GM13977 (cell line): Measurements from ENCODE around the gene CHDH.

Experiments used
- DNase-seq: peaks from one replicate; pipeline ENCODE4 v3.0.0; 2012; ENCODE audit warnings: low spot score
- CTCF ChIP-seq: IDR thresholded peaks from 2 replicates; pipeline ENCODE4 v1.5.1; 2012; ENCODE audit warnings: mild to moderate bottlenecking, control low read depth; ENCODE audit not compliant: insufficient read depth; ENCODE audit errors: extremely low read depth, missing control alignments
- in situ Hi-C: fragments of 300-500 bp; cut with MboI; formaldehyde crosslinking; loops from one replicate; pipeline ENCODE4 v1.12.0; 2022; ENCODE audit warnings: low sequenced_read_pairs, low pct_unique_long_range_greater_than_20kb, mixed read lengths, inconsistent platforms; ENCODE audit not compliant: unreplicated experiment

CHDH gene

GRCh38 chr3:53817809-53818208, 28.4 kb downstream of the CHDH start:
- DNase-seq, result no peak
- no peak for TF ChIP-seq CTCF
- in situ Hi-C loops, result no loop called here

GRCh38 chr3:53817211-53817610, 29.0 kb downstream of the CHDH start:
- no peak for DNase-seq
- in situ Hi-C loops, result no loop called here
- TF ChIP-seq CTCF, result no peak

- in situ Hi-C loops, result no loop called here
- TF ChIP-seq CTCF, result no peak
- DNase-seq, result no peak
Measured at GRCh38 chr3:53816425-53816824, 29.8 kb downstream of the CHDH start.

GRCh38 chr3:53815651-53816050, 30.6 kb downstream of the CHDH start:
- DNase-seq, result no peak
- no peak for TF ChIP-seq CTCF
- in situ Hi-C loops, result no loop called here

- in situ Hi-C loops, result no loop called here
- no peak for TF ChIP-seq CTCF
- DNase-seq, result no peak
Measured at GRCh38 chr3:53815067-53815466, 31.2 kb downstream of the CHDH start.

- DNase-seq, result no peak
- TF ChIP-seq CTCF, result no peak
- in situ Hi-C loops, result no loop called here
Measured at GRCh38 chr3:53813876-53814275, 32.3 kb downstream of the CHDH start.

GRCh38 chr3:53813229-53813628, 33.0 kb downstream of the CHDH start:
- no peak for TF ChIP-seq CTCF
- no peak for DNase-seq
- in situ Hi-C loops, result no loop called here
